HG03378 (cell line): ENCODE data around the gene COL3A1.

ENCODE experiments used
- ATAC-seq: cut with Tn5 transposase; IDR thresholded peaks from one replicate; pipeline ENCODE4 v1.9.1; 2021; ENCODE audit warnings: mild to moderate bottlenecking, moderate library complexity; ENCODE audit not compliant: unreplicated experiment

Gene COL3A1

GRCh38 chr2:189014449-189015138 lies 40.4 kb downstream of the COL3A1 start:
- no peak for ATAC-seq

DNA sequence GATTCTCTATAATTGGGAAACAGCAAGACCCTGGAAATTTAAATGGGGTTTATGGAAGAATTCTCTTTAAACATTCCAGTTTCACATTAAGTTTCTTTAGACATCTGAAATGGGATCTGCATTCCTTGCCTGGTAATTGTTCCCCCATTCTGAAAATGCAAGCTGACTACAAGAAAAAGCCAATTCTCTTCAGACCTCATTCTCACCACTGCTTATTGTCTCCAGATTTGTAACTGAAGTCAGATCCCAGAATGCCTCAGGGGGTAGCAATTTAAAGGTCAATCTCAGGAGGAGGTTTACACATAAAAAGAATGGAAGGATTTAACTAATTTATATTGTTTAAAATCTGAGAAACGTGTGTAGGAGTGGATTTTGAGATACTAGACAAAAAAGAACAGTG lies 41.2 kb downstream of the COL3A1 start:
- ATAC-seq: no peak

DNA sequence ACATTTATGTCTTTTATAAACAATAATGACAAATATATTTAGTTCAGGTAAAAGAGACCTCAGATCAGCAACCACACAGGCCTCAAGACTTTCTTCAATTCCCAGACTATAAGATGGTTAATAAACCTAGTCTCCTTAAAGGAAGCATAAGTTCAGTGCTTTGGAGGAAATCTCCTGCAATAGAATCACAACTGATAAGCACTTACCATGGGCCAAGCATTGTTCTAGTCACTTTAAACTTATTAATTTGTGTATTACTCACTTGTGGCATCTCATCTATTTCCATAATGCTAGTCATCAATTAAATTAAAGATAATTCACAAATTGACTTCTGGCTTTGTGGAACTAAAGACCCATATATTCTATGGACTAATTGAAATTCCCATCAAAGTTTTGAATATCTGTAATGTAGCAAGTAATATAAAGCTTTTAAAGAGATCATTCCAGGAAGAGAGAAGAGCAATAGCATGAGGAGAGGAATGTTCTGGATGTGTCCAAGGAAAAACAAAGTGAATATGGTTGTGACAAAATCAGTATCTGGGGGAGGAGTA lies 42.2 kb downstream of the COL3A1 start:
- no peak for ATAC-seq

GRCh38 chr2:189018631-189019030 lies 44.5 kb downstream of the COL3A1 start:
- no peak for ATAC-seq

DNA sequence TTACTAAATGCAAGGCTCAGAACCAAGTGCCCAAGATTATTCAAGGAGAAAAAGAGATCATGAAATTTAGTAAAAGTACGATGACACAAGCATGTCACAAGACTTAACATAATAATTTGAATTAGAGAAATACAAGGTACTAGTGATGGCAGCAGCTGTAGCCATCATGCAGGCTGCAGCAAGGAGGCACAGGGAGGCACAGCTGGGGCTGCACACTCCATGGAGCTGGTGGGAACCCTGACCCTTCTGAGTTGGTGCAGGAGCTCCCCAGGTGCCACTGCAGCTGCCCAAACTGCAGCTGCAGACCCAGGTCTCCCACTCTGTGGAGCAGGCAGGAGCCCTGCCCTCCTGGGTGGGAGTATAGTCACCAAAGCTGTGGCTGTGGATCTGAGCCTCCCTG lies 46.0 kb downstream of the COL3A1 start:
- ATAC-seq: no peak

GRCh38 chr2:189022053-189022481 lies 47.9 kb downstream of the COL3A1 start:
- no peak for ATAC-seq

- ATAC-seq: no peak
These were observed 48.3 kb downstream of the COL3A1 start for GRCh38 chr2:189022492-189022891.

DNA sequence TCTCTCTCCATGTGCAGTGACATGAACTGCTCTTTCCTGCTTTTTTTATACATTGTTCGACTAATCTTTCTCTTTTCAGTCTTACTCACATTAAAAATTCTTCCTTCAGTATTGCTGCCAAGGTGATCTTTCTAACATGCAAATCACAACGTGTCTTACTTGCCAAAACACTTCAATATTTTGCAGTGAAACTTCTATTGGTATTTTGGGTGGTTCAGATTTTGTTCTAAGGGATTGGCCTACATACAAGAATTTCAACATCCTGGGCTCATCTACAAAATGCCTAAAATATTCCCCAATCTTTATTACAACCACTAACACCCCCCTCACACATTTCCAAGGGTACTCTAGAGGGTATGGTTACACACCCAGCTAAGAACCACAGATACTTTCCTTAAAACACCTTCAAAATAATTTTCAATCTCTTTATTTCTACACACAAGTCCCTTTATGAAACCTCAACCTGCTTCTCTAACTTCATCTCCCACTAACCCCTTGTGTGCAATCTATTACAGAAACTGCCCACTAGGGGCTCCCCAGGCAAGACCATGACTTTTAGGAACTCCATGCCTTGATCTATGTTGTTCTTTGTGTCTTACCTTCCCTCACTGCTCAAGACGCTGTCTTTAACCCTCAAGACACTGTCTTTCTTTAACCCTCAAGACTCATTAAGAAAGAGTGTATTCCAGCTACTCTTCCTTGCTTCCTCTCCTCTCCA lies 50.9 kb downstream of the COL3A1 start:
- peak; percentile 75 for ATAC-seq

DNA sequence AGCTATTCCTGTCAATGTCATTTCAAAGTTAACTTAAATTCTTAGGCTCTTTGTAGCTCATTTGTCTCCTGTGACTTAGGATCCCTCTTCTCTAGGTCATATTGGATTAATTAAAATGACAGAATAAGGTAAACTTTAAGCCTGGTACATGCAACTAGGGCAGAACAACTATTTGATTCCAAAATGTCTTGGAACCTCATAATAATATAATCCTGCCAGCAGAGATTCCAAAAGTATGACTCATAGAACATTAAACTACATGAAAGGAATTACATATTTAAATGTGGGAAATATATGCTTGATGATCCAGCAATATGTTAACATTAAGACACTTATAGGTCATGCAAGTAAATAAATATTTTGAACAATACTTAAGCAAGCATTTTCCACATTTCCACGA lies 63.3 kb downstream of the COL3A1 start:
- ATAC-seq: no peak

- no peak for ATAC-seq
These were observed 71.7 kb downstream of the COL3A1 start for GRCh38 chr2:189045836-189046235.

DNA sequence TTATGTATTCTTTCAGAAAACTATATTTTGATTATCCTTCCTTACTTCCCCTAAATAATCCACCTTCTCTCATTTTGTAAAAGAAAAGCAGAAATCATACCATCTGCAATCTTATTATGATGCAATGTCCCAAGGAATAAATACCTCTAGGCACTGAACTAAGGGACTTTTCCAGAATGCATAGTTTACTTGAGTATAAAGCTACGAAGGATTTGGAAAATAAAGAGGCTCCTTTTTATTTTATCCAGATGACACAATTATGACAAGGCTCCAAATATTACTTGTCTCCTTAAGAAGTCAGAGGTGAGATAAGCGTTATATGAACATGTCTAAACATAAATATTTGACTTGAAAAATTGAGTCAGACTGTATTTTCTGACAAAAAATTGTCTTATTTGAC lies 72.1 kb downstream of the COL3A1 start:
- no peak for ATAC-seq

DNA sequence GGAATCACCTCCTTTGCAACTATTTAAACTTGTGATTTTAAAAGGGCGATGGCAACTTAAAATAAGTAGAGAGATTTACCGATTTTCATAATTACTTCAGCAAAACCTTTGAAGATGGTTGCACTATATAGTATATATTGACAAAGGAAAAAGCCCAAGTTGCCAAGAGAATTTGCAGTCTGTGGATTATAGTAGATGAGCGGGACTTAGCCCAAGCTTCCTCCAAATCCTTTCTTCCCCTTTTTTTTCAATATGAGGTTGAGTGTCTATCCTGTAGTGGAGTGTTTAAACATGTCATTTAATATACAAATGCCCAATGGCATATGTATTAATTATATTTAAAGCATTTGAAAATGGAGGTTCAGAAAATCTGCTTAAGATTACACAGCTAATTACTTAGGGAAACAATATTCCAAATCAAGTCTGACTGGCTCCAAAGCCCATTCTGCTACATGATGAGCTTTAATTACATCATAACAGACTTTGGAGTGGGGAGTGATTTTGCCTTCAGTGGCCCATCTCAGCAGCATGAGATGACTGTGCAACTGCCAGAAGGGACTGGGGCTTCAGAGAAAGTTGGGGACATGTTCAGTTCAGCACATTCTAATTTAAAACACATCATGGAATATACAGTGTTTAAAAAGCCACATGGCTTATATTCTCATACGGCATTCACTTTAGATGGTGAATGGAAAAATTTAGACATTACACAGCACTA lies 73.2 kb downstream of the COL3A1 start:
- ATAC-seq: no peak

DNA sequence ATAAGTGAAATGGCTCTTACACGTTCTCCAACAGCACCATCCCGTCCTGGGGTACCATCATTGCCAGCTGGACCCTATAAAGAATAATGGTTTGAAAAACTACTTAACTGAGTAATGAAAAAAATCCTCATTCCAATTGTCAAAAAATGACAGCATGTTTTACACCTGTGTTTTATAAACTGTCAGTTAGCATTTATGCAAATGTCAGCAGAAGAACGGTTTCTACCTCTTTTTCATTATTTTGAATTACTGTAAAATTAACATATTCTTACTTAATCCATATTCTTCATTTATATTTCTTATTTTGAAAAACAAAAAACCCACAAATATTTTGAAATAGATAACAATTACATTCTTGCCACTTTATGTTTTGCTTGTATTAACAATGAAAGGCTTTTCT lies 74.0 kb downstream of the COL3A1 start:
- no peak for ATAC-seq

GRCh38 chr2:189049709-189050164 lies 75.6 kb downstream of the COL3A1 start:
- ATAC-seq: no peak

- no peak for ATAC-seq
These were observed 76.1 kb downstream of the COL3A1 start for GRCh38 chr2:189050165-189050712.

- ATAC-seq: no peak
These were observed 82.3 kb downstream of the COL3A1 start for GRCh38 chr2:189056200-189057106.

GRCh38 chr2:189057316-189057715 lies 83.1 kb downstream of the COL3A1 start:
- no peak for ATAC-seq

GRCh38 chr2:189060096-189060642 lies 86.0 kb downstream of the COL3A1 start:
- no peak for ATAC-seq
